Nucleus accumbens (tissue), 56 donors: ENCODE measurements around the gene CCDC185.

Experiments
- DNase-seq, 56 donors: peaks; one replicate each; lab custom pipeline; 2025; lab: John Stamatoyannopoulos, UW

CCDC185 gene

GRCh38 chr1:223426936-223427335 lies 33.7 kb downstream of the CCDC185 start:
- DNase-seq = no peak

GRCh38 chr1:223429313-223429731 lies 36.1 kb downstream of the CCDC185 start:
- DNase-seq = peak in 3 of 56 donors; percentile 3 to 20 (median 12)

GRCh38 chr1:223429821-223430220 lies 36.6 kb downstream of the CCDC185 start:
- no peak for DNase-seq

GRCh38 chr1:223430236-223430635 lies 37.0 kb downstream of the CCDC185 start:
- DNase-seq = no peak

- no peak for DNase-seq
Measured at GRCh38 chr1:223437151-223437550, 43.9 kb downstream of the CCDC185 start.

- no peak for DNase-seq
Measured at GRCh38 chr1:223443397-223443796, 50.2 kb downstream of the CCDC185 start.

- no peak for DNase-seq
Measured at GRCh38 chr1:223444411-223444810, 51.2 kb downstream of the CCDC185 start.
